ENCODE results near the gene HOOK2.
"Not testable (repeated sequence)": the region's sequence is repeated elsewhere in the genome, so short reads cannot be mapped to it uniquely, and the experiment has no call there.

Gene HOOK2

GRCh38 chr19:12721656-12722565 is 53.4 kb downstream of the HOOK2 start:
- no peak for DNase-seq (ENCODE audit: low read depth in 2 of 2)

- no peak for DNase-seq (ENCODE audit: low read depth in 2 of 2)
Observed at GRCh38 chr19:12720851-12721655, 54.3 kb downstream of the HOOK2 start.

DNA sequence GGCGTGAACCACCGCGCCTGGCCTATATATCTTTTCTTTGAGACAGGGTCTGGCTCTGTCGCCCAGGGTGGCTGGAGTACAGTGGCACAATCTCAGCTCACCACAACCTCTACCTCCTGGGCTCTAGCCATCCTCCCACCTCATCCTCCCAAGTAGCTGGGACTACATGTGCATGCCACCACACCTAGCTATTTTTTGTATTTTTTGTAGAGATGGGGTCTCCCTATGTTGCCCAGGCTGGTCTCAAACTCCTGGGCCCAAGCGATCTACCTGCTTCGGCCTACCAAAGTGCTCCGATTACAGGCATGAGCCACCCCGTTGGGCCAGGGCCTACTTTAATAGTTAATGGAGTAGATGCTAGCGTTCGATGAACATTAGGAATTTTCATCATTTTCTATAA is 55.1 kb downstream of the HOOK2 start:
- DNase-seq (ENCODE audit: low read depth in 2 of 2): no peak

DNA sequence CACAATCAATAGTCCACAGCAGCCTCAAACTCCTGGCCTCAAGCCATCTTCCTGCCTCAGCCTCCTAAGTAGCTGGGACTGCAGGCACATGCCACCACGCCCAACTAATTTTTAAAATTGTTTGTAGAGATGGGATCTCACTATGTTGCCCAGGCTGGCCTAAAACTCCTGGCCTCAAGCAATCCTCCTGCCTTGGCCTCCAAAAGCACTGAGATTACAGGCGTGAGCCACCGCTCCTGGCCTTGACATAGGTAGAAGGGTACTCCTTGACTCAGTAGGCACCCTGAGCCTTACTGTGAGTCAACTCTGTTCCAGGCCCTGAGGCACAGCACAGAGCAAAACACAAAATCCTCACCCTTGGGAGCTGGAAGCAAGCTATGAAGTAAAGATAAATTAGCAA is 59.4 kb downstream of the HOOK2 start:
- no peak for DNase-seq (ENCODE audit: low read depth in 2 of 2)

GRCh38 chr19:12715102-12715501 is 60.2 kb downstream of the HOOK2 start:
- DNase-seq (ENCODE audit: low read depth in 2 of 2): no peak

GRCh38 chr19:12713304-12713703 is 62.0 kb downstream of the HOOK2 start:
- DNase-seq (ENCODE audit: low read depth in 2 of 2): not testable (repeated sequence)

Data from stimulated activated CD8-positive, alpha-beta memory T cell treated with anti-CD3 and anti-CD28 coated beads, Interleukin-7, amount 100 ng/mL, for 1 hour (primary cell).